Stimulated activated naive CD4-positive, alpha-beta T cell treated with Interleukin-2 at 50 U/mL for 16 hours (primary cell): Measurements from ENCODE around the gene CORO7.

Experiments
- DNase-seq: peaks from one replicate; lab custom pipeline; 2025; lab: John Stamatoyannopoulos, UW

CORO7 gene

DNA sequence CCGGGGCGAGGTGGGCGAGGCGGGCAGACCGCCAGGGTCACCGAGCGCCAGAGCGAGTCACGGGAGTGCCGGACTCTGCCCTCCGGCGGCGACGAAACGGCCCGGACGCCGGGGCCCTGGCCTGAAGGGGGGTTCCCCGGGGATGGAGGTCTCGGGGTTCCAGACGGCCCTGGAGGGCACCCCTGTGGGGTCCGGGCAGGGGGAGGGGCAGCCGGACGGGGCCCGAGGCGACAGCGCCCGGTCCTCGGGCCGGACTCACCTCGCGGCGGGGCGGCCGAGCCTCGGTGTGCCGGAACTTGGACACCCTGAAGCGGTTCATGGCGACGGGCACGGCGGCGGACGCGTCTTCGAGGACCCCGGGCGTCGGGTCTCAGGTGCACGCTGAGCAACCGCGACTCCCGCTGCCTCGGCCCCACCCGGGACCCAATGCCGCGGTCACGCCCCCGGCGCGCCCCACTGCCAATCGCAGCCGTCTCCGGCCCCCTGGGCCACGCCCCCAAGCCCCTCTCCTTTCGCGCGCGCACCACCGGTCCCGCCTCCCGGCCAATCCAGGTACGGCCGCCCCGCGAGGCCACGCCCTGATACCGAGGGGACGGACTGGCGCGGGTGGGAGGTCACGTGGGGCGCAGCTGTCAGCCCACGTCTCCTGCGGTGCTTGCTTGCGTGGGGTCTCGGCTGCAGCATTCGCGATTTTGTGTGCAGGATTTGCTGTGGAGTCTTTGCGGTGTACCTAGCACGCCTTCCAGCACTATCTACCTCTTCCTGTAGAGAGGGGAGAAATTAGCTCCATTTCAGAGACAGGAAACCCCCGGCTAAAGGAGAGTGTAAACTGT, at the start of gene CORO7:
Gene CORO7 (minus strand): TSS at position 397 of the 833 bp plus-strand sequence. CDS start 78 bp downstream, at position 319.
- DNase-seq, result peak; percentile 98

- DNase-seq, result no peak
These were observed 47.2 kb upstream of the CORO7 start for GRCh38 chr16:4463522-4464163.

GRCh38 chr16:4461250-4462085, 45.1 kb upstream of the CORO7 start:
- no peak for DNase-seq

- no peak for DNase-seq
These were observed 44.5 kb upstream of the CORO7 start for GRCh38 chr16:4460936-4461249.

- DNase-seq, result no peak
These were observed 39.6 kb upstream of the CORO7 start for GRCh38 chr16:4455951-4456350.

DNA sequence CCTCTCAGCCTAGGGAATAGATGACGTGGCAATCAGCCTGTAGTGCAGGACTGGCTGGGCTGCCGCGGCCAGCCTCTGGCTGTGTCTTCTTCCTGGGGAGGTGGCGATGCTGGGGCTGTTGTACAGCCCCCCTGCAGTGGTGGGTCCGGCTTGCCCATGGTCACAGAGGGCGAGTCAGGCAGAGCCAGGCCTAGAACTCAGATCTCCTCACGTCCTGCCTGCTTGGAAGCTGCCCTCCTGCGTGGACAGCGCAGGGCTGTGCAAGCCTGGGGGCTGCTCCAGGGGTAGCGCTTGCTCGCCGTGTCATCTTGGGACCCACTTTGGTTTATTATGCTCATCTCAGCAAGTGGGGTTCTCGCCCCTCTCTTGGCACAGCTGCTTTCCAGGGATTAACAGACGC, 38.7 kb upstream of the CORO7 start:
- DNase-seq, result no peak

DNA sequence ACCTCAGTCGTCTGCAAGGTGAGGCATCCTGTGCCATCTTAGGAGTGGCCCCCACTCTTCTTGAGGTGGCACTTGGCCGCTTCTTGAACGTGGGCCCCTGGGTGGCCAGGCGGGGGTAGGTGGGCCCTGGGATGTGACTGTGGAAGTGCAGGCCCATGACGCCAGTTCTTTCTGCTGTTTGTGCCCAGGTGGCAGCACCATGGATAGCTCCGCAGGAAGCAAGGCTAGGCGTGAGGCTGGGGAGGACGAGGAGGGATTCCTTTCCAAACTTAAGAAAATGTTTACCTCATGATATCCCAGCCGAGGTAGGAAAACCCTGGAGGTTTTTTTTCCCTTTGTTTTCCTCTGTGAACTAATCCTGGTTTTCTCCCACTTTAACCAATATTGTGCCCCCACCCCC, 38.2 kb upstream of the CORO7 start:
- DNase-seq, result no peak

GRCh38 chr16:4452674-4453073, 36.3 kb upstream of the CORO7 start:
- no peak for DNase-seq

DNA sequence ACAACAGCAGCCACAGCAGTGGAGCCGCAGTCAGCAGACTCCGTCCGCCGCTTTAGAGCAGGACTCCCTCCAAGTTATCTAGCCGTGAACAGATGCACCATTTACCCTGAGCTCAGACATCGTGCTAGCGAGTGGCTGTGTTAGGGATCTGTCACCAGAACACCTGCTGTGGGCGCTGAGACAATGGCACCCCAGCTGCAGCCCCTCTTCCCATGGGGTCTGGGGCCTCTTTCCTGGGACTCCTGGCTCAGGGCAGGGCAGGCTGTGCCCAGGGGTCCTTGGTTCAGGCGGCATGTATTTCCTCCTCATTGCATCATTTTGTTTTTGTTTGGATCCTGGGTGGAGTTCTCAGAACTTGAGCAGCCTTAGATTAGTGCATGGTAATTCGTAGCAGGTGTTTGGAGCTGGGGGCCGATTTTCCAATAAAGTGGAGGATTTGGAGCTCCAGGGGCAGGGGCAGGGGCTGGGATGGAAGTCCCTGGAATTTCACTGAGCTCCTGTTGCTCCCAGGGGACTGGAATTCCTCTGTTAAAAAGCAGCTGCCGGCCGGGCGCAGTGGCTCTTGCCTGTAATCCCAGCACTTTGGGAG, 34.6 kb upstream of the CORO7 start:
- DNase-seq, result no peak

DNA sequence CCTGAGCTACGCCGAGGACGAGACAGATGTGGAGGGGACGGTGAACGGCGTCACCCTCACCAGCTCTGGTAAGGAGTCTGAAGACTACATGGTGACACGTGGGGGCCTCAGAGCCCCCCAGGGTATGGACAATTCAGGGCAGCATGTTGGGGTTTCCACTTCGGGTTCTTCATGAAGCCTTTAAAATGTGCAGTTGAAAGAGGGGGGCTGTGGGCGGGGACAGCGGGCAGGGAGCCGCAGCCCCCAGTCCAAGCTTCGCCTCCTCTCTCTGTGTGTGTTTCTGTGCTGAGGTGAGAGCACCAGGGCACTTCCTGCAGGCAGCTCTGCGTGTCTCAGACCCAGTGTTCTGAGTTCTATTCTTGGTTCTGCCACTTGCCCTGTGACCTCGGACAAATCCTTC, 34.0 kb upstream of the CORO7 start:
- DNase-seq, result no peak

- no peak for DNase-seq
These were observed 27.6 kb upstream of the CORO7 start for GRCh38 chr16:4443986-4444385.

DNA sequence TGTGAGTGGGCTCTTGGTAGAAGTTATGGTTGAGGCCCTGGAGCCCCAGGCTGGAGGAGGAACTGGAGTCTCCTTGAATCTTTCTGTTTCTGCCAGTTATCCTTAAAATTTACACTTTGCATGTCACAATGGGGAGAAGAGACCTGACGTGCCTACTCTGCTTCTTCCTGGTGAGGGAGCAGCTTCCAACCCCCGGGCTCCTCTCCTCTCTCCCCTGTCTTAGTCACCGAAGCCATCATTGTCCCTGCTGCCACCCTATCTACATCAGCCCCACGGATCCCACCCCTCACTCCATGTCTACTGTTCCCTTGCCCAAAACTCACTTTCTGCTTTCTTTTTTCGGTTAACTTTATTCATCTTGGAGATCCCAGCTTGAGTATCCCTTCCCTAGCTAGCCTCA, 26.9 kb upstream of the CORO7 start:
- DNase-seq, result no peak

DNA sequence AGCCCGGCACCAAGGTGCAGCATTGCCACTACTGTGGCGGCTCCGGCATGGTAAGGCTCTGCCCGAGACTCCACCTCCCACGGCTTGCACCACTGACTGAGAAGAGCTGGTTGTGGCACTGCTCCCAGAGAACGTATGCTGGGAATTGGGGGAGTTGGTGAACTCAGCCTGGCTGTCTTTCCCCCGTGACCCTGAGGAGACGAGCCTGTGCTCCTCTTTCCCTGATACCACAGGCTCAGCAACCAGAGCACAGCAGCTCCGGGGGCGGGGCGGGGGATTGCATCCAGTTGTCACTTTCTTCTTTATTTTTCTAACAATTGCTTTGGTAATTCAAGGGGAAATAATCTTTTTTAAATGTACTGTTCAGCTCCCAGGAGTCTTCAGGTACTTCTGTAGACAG, 26.0 kb upstream of the CORO7 start:
- no peak for DNase-seq

DNA sequence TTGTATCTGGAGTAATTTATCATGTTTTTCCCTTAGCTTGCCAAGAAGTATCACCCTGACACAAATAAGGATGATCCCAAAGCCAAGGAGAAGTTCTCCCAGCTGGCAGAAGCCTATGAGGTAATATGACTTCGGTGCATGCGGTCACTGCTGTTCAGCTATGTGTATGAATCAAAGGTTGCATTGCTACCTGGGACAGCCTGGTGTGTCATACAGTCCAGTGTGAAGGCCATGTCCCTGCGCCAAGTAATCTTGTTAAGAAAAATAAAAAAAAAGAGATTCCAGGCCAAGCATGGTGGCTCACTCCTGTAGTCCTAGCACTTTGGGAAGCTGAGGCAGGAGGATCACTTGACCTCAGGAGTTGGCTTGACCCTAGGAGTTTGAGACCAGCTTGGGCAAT, 21.0 kb upstream of the CORO7 start:
- DNase-seq, result no peak

- no peak for DNase-seq
These were observed 19.1 kb upstream of the CORO7 start for GRCh38 chr16:4435337-4436067.

GRCh38 chr16:4433914-4434787, 17.8 kb upstream of the CORO7 start:
- DNase-seq, result no peak

DNA sequence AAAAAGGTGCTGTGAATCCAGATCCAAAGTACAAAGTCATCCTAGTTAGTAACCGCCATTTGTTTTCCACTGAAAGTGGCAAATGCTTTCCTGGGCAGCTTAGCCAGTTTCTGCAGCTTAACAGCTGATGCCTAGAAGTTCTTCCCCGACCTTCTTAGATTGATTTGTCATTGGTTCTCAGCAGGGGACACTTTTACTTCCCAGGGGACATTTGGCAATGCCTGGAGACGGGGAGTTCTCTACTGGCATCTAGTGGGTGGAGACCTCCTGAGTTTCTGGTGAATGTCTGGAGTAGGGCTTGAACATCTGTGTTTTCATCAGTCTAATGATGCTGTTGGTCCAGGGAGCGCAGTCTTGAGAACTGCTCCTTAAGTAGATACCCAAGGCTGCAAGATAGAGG, 16.8 kb upstream of the CORO7 start:
- no peak for DNase-seq

DNA sequence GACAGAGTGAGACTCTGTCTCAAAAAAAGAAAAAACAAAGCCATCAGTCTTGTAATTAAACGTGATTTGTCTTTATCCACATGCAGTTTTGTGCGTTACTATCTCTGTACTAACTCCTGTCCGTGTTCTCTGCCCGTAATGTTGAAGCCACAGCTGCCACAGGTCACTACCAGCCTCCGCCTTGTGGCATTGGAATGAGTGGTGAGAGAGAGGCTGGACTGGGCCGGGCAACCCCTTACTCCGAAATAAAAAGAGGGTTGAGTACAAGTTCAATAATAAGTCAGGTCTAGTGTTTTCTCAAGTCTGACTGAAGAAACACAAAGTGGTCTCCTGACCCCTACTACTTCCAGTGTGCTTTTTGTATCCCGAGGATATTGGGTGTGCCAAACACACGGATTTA, 14.6 kb upstream of the CORO7 start:
- no peak for DNase-seq

DNA sequence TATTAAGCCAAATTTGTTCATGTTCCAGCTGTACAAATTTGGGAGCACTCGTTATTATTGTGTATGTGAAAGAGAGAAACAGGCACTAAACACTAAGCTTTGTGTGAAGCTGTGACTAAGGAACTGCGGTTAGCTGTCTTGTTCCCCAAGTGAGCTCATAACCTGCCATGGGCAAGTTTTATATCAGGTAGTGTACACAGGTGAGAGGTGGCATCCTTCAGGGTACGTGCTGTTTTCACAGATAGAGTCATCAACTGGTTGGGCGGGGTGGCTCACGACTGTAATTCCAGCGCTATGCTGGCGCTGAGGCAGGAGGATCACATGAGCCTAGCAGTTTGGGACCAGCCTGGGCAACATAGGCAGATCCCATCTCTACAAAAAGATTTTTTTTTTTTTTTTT, 12.1 kb upstream of the CORO7 start:
- no peak for DNase-seq

DNA sequence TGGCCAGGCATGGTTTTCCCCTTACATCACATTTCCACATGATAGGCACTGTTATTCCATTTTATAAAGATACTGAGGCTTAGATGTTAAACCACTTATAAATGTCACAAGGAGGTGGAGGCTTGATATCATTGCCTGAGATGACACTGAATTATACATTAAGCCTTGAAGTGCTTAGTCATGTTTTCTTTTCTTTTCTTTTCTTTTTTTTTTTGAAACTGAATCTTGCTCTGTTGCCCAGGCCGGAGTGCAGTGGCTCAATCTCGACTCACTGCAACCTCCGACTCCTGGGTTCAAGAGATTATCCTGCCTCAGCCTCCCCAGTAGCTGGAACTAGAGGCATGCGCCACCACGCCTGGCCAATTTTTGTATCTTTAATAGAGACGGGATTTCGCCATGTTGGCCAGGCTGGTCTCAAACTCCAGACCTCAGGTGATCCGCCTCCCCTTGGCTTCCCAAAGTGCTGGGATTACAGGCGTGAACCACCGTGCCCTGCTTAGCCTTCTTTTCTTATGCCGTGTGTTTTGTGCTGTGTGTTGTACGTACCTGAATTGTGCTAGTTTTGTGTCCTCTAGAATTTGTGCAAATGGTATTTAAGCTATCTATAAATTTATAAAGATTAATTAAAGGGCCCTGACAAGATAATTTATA, 10.5 kb upstream of the CORO7 start:
- no peak for DNase-seq
